Fibroblast of skin of left biceps (primary cell): ENCODE data around the gene PNPLA2.

ENCODE experiments used
- DNase-seq, 2 experiments: peaks; one replicate each; pipeline ENCODE4 v3.0.0-alpha.2; 2013; ENCODE audit warnings: low read depth in 2 of 2

PNPLA2 gene

GRCh38 chr11:818396-819128 is at the start of gene PNPLA2:
Gene PNPLA2, plus strand, starts transcription at chr11:818914. Its CDS starts 805 bp downstream, at chr11:819719.
- DNase-seq = no peak

- DNase-seq = no peak
Observed at GRCh38 chr11:769887-770641, 48.6 kb upstream of the PNPLA2 start.

GRCh38 chr11:770642-771616 is 47.8 kb upstream of the PNPLA2 start:
- DNase-seq = no peak

- DNase-seq = no peak
Observed at GRCh38 chr11:771617-772204, 47.0 kb upstream of the PNPLA2 start.

- DNase-seq = no peak
Observed at GRCh38 chr11:772429-773390, 46.0 kb upstream of the PNPLA2 start.

GRCh38 chr11:773425-773824 is 45.3 kb upstream of the PNPLA2 start:
- no peak for DNase-seq

- DNase-seq = no peak
Observed at GRCh38 chr11:773830-774229, 44.9 kb upstream of the PNPLA2 start.

GRCh38 chr11:774873-775592 is 43.7 kb upstream of the PNPLA2 start:
- DNase-seq = no peak

GRCh38 chr11:776263-776560 is 42.5 kb upstream of the PNPLA2 start:
- DNase-seq = no peak

GRCh38 chr11:776561-777287 is 42.0 kb upstream of the PNPLA2 start:
- DNase-seq = no peak

- DNase-seq = peak; percentile 49 to 52
Observed at GRCh38 chr11:777288-778255, 41.1 kb upstream of the PNPLA2 start, which contains the start of gene GATD1. Gene GATD1, minus strand, starts transcription at chr11:777487. Its CDS starts 25 bp downstream, at chr11:777462.

GRCh38 chr11:778976-779954 is 39.4 kb upstream of the PNPLA2 start:
- DNase-seq = no peak

- DNase-seq = no peak
Observed at GRCh38 chr11:779955-780532, 38.7 kb upstream of the PNPLA2 start.

GRCh38 chr11:782264-783174 is 36.2 kb upstream of the PNPLA2 start:
- DNase-seq = no peak

- peak; percentile 64 to 67 for DNase-seq
Observed at GRCh38 chr11:783581-784015, 35.1 kb upstream of the PNPLA2 start.
